A549 (cell line): ENCODE results near the gene PNLDC1. TPM values are rescaled to one million over a fixed set of nuclear protein-coding genes. Genes with fewer than 3 reads are reported as not detected.
A peak's percentile ranks its signal among the peaks of the same experiment; 100 is the strongest.

Experiments used
- ATAC-seq, 2 experiments: fragments of 200-7000 bp in 1 of 2; fragments of >200 bp in 1 of 2; cut with Nextera tagmentation in 1 of 2; cut with Tn5 transposase in 1 of 2; 3 replicates each; pipeline versions ENCODE4 v1.8.0 to v1.9.1; 2018 to 2020; ENCODE audit warnings: mild to moderate bottlenecking in 1 of 2, moderate library complexity in 1 of 2
- CTCF ChIA-PET: fragments of 300-600 bp; sonication (Branson Sonifier 250); formaldehyde crosslinking; extraction: SDS; loops from one replicate; lab custom pipeline; 2021; ENCODE audit warnings: antibody characterized with exemption, inconsistent platforms; lab: Yijun Ruan, JAX
- POLR2A ChIA-PET: fragments of 350-600 bp; formaldehyde crosslinking; extraction: SDS; loops from one replicate; lab custom pipeline; 2021; ENCODE audit warnings: antibody characterized with exemption, inconsistent platforms; lab: Yijun Ruan, JAX
- DNase-seq, 2 experiments: peaks; one replicate each; pipeline versions ENCODE4 v3.0.0 to v3.0.0-alpha.2; 2011 to 2016; ENCODE audit warnings: low read depth in 1 of 2, low spot score in 1 of 2
- FAIRE-seq: peaks from 2 replicates; lab custom pipeline; 2011; peaks lifted over from hg19 to GRCh38; lab: Jason Lieb, UNC
- H3K27ac ChIP-seq, 2 experiments: fragments of >200 bp; sonication (Bioruptor Twin); formaldehyde crosslinking; 3 replicates each; pipeline ENCODE4 v1.5.1; 2016 to 2017
- H3K4me1 ChIP-seq: fragments of >200 bp; sonication (Bioruptor Twin); formaldehyde crosslinking; 3 replicates; pipeline ENCODE4 v1.6.1; 2016
- H3K4me2 ChIP-seq: fragments of >200 bp; sonication (Bioruptor Twin); formaldehyde crosslinking; 3 replicates; pipeline ENCODE4 v1.6.1; 2016
- H3K4me3 ChIP-seq: fragments of >200 bp; sonication (Bioruptor Twin); formaldehyde crosslinking; 3 replicates; pipeline ENCODE4 v1.5.1; 2016
- H3K9me3 ChIP-seq: fragments of >200 bp; sonication (Bioruptor Twin); formaldehyde crosslinking; 3 replicates; pipeline ENCODE4 v1.6.1; 2016
- BCL3 ChIP-seq: fragments of >200 bp; sonication (Bioruptor Twin); formaldehyde crosslinking; IDR thresholded peaks from 3 replicates; pipeline ENCODE4 v1.6.1; 2016
- FOXS1 ChIP-seq: fragments of 250-450 bp; sonication (Bioruptor Pico); IDR thresholded peaks from 2 replicates; pipeline ENCODE4 v1.5.0; 2020; ENCODE audit warnings: mild to moderate bottlenecking, moderate library complexity
- HOXB5 ChIP-seq: fragments of 250-450 bp; sonication (Bioruptor Pico); IDR thresholded peaks from 2 replicates; pipeline ENCODE4 v1.5.0; 2020; ENCODE audit warnings: mild to moderate bottlenecking, moderate library complexity
- JUN ChIP-seq, 2 experiments: fragments of >200 bp; sonication (Bioruptor Twin); formaldehyde crosslinking; IDR thresholded peaks; 2 replicates in 1 of 2; 3 replicates in 1 of 2; pipeline ENCODE4 v1.6.1; 2016 to 2017
- MYC ChIP-seq: IDR thresholded peaks from 2 replicates; pipeline ENCODE4 v1.6.1; 2012; ENCODE audit warnings: mild to moderate bottlenecking, inconsistent platforms, low read length, improper control_type of control experiment, borderline replicate concordance
- PHF8 ChIP-seq: fragments of 200-600 bp; sonication (generic); IDR thresholded peaks from 2 replicates; pipeline ENCODE4 v1.6.1; 2016; ENCODE audit warnings: low read depth, mild to moderate bottlenecking, antibody characterized with exemption, moderate library complexity, borderline replicate concordance
- POLR2A ChIP-seq: IDR thresholded peaks from 2 replicates; pipeline ENCODE4 v1.6.1; 2012; ENCODE audit warnings: mild to moderate bottlenecking, low read length
- RCOR1 ChIP-seq: fragments of 150-350 bp; IDR thresholded peaks from 2 replicates; pipeline ENCODE4 v1.6.1; 2014; ENCODE audit warnings: antibody characterized with exemption, low read length, low read depth
- RFX5 ChIP-seq: fragments of 450-650 bp; IDR thresholded peaks from 2 replicates; pipeline ENCODE4 v1.7.1; 2014; ENCODE audit warnings: antibody characterized with exemption, mild to moderate bottlenecking, moderate library complexity
- SREBF2 ChIP-seq: fragments of 450-650 bp; IDR thresholded peaks from 2 replicates; pipeline ENCODE4 v1.6.1; 2014; ENCODE audit warnings: mild to moderate bottlenecking, moderate library complexity
- TP53 ChIP-seq: fragments of 250-450 bp; sonication (Bioruptor Pico); IDR thresholded peaks from 2 replicates; pipeline ENCODE4 v1.5.0; 2021; ENCODE audit warnings: mild to moderate bottlenecking, moderate library complexity
- USF2 ChIP-seq: fragments of 450-650 bp; IDR thresholded peaks from 2 replicates; pipeline ENCODE4 v1.6.1; 2014; ENCODE audit warnings: antibody characterized with exemption
- ZC3H11A ChIP-seq: fragments of 450-650 bp; IDR thresholded peaks from 2 replicates; pipeline ENCODE4 v1.6.1; 2014; ENCODE audit warnings: antibody characterized with exemption, mild to moderate bottlenecking
- ZFP36 ChIP-seq: fragments of 450-650 bp; IDR thresholded peaks from 2 replicates; pipeline ENCODE4 v1.6.1; 2014; ENCODE audit warnings: borderline replicate concordance; ENCODE audit not compliant: partially characterized antibody
- WGBS: methylation state at CpG from one replicate; pipeline ENCODE4 v1.1.6; 2017; ENCODE audit errors: missing lambda C conversion rate; 5-methylcytosine and 5-hydroxymethylcytosine counted together
- polyA plus RNA-seq, 4 experiments: library from polyadenylated mRNA; depleted of rRNA in 3 of 4; stranded (reverse); fragments of >200 nt; fragmentation: RNase III in 1 of 4; extraction: RNeasy Plus Mini Kit Qiagen cat#74134 plus additional on column Dnase treatment in 1 of 4; gene quantifications; 2 replicates in 3 of 4; 3 replicates in 1 of 4; pipeline ENCODE4 v1.2.3, GENCODE V29; 2011 to 2017
- TF ChIP-seq, protein P1 (sequence below): fragments of 250-450 bp; sonication (Bioruptor Pico); IDR thresholded peaks from 2 replicates; pipeline ENCODE4 v1.5.0; 2021; ENCODE audit warnings: mild to moderate bottlenecking, moderate library complexity, borderline replicate concordance
- TF ChIP-seq, protein P2 (sequence below): IDR thresholded peaks from 2 replicates; pipeline ENCODE4 v1.6.1; 2012; ENCODE audit warnings: low read depth, borderline replicate concordance

PNLDC1 gene
- polyA plus RNA-seq, 2 of the 4 experiments (the other 2 are of a cell fraction): 0.09 to 0.13 TPM

DNA sequence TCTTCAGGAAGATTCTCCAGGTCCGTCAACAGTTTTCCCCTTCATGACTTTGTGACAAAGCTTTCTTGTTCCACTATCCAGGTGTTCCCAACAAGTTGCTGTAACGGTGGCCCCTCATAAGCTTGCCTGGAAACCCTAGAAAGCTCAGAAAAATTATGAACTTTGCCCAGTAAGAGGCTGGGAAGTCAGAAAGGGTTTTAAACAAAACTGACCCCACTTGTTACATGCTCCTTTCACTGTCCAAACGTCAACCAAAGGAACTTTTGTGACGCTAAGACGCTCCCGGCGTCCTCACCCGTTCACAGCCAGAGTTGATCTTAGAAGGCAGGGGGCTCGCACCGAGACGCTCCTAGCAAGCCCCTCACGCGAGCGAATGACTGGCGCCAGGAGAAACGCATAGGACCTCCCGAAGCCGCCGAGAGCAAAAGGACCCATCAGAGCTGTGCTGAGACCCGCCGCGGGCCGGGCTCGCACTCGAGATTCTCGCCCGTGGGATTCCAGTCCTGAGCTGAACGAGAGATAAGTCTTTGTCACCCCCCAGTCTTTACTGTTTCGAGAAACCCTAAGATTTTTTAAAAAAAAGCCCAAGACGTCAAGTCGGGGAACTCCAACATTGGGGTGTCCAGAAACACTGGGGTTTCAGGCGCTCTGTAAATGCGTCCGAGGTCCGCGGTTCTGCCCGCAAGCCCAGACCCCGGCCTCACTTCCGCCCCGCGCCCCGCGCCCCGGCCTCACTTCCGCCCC lies 38.8 kb upstream of the PNLDC1 start:
- Histone ChIP-seq H3K9me3 (no peaks in the 10 kb centered on the region), H3K4me1 (peaks cover 14% of the 10 kb centered on the region), H3K4me2 (peak overlapping the region; percentile 87), H3K27ac (peak overlapping the region; percentile 87 to 94), H3K4me3 (peak overlapping the region; percentile 68)
- no peak for TF ChIP-seq SREBF2
- TF ChIP-seq MYC: no peak
- TF ChIP-seq, protein P1, sequence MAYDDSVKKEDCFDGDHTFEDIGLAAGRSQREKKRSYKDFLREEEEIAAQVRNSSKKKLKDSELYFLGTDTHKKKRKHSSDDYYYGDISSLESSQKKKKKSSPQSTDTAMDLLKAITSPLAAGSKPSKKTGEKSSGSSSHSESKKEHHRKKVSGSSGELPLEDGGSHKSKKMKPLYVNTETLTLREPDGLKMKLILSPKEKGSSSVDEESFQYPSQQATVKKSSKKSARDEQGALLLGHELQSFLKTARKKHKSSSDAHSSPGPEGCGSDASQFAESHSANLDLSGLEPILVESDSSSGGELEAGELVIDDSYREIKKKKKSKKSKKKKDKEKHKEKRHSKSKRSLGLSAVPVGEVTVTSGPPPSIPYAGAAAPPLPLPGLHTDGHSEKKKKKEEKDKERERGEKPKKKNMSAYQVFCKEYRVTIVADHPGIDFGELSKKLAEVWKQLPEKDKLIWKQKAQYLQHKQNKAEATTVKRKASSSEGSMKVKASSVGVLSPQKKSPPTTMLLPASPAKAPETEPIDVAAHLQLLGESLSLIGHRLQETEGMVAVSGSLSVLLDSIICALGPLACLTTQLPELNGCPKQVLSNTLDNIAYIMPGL: no peak
- no peak for TF ChIP-seq FOXS1
- TF ChIP-seq RCOR1: no peak
- TF ChIP-seq PHF8: 0 out of 2 replicates have a peak, but pooled peaks have one; percentile 12
- no peak for TF ChIP-seq USF2
- TF ChIP-seq BCL3: peak; percentile 26; the same call in 1 of the 3 replicates
- ChIA-PET POLR2A (interaction anchor here (1.0 to 2.1 kb wide), 5 partner anchors 9 to 34 kb away, joined by 3 to 13 read pairs (median 4); partner anchors contain the start of genes MRPL18, TCP1 and WTAP), CTCF (interaction anchor here (1.0 kb wide), 2 partner anchors 10 to 40 kb away, joined by 3 to 4 read pairs; no protein-coding TSS in a partner anchor)
- no peak for FAIRE-seq
- WGBS: 6% methylated on average over 28 of the region's 45 CpGs
- ATAC-seq: peak in 1 of 2 experiments; percentile 7; a peak in 1 of 6 replicates
- no peak for DNase-seq

DNA sequence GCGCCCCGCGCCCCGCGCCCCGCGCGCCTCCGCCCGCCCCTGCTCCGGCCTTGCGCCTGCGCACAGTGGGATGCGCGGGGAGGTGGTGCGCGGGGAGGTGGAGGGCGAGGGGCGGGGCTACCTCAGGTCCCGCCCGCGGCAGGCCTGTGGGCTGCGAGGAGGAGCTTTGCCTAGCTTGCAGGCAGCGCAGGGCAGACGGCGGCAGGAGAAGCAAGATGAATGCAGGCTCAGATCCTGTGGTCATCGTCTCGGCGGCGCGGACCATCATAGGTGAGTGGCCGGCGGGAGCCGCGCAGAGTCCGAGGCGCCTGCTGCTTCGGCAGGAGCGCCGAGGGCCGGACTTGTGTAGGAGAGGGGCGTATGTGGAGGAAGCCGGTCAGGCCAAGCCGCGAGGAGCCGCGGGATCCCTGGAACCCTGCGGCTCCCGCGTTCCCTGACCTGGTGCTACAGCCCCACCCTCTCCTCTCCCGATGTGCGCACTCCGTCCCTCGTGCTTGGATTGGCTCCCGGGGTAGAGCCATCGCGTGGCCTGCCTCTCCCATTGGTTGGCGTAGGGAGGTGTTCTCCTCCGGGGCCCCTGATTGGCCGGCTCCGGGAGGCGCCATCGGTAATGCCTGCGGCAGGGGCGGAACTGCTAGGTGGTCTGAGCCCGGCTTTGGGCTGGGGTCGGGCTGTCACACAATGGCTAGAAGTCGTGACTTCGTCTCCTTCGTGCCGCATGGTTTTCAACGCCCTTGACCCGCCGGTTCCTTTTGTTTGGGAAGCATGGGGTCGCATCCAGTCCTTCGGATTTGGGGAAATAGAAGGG lies 38.0 kb upstream of the PNLDC1 start, which contains the start of gene ACAT2:
Gene ACAT2 (plus strand): TSS at position 173 of the 808 bp plus-strand sequence. CDS start 43 bp downstream, at position 216.
- peak within 1 kb of the TSS; percentile 87 to 94 for H3K27ac ChIP-seq
- peak within 1 kb of the TSS; percentile 87 for H3K4me2 ChIP-seq
- TF ChIP-seq JUN (IDR thresholded peaks at IDR 0.05) (peak in 1 of 2 experiments; percentile 62; a peak in 1 of 5 replicates), PHF8 (0 out of 2 replicates have a peak, but pooled peaks have one; percentile 21), POLR2A (peak; percentile 70), HOXB5 (no peak), ZFP36 (no peak), BCL3 (peak; percentile 30; the same call in 1 of the 3 replicates), ZC3H11A (no peak), TP53 (CRISPR knock-in tag) (no peak), RFX5 (peak; percentile 77), RCOR1 (no peak)
- TF ChIP-seq, protein P2, sequence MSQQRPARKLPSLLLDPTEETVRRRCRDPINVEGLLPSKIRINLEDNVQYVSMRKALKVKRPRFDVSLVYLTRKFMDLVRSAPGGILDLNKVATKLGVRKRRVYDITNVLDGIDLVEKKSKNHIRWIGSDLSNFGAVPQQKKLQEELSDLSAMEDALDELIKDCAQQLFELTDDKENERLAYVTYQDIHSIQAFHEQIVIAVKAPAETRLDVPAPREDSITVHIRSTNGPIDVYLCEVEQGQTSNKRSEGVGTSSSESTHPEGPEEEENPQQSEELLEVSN: 0 out of 2 replicates have a peak, but pooled peaks have one; percentile 58
- 0% methylated on average over 13 of the region's 76 CpGs for WGBS
- H3K4me1 ChIP-seq: peaks cover 14% of the 10 kb centered on the region
- no peaks in the 10 kb centered on the region for H3K9me3 ChIP-seq
- DNase-seq (peak; percentile 92 to 93), ATAC-seq (peak; percentile 97 to 98), FAIRE-seq (no peak)
- ChIA-PET CTCF (interaction anchor here (1.0 kb wide), 2 partner anchors 10 to 41 kb away, joined by 3 to 4 read pairs; no protein-coding TSS in a partner anchor), POLR2A (interaction anchor here (0.6 to 2.1 kb wide), 6 partner anchors 10 to 35 kb away, joined by 3 to 13 read pairs (median 4); partner anchors contain the start of genes MRPL18, TCP1 and WTAP)
- H3K4me3 ChIP-seq: peak within 1 kb of the TSS; percentile 68
